ENCODE measurements around the gene DGCR2.
"Not testable (repeated sequence)": the region's sequence is repeated elsewhere in the genome, so short reads cannot be mapped to it uniquely, and the experiment has no call there.

The DGCR2 gene

GRCh38 chr22:19105867-19106802, 16.1 kb downstream of the DGCR2 start:
- no peak for DNase-seq

- DNase-seq: no peak
These were observed 16.8 kb downstream of the DGCR2 start for GRCh38 chr22:19105456-19105855.

- no peak for DNase-seq
These were observed 18.1 kb downstream of the DGCR2 start for GRCh38 chr22:19103880-19104821.

GRCh38 chr22:19098157-19098556, 24.1 kb downstream of the DGCR2 start:
- peak; percentile 51 for DNase-seq

DNA sequence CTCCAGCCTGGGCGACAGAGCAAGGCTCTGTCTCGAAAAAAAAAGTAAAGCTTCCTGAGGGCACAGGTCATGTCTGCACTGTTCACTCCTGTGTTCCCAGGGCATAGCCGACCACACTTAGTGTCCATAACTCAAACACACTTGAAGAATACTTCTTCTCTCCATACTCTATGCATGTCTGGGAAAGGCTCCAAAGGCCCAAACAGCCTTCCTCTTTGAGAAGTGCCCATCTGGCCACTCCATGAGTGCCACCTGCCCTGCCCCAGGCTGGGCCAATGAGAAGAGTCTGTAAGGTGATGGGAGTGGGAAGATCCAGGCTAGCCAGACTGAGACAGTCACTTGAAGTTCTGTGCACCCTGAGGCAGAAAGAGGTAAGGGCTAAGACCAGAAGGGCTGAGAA, 24.7 kb downstream of the DGCR2 start:
- no peak for DNase-seq

- DNase-seq: no peak
These were observed 25.7 kb downstream of the DGCR2 start for GRCh38 chr22:19096555-19096954.

- DNase-seq: no peak
These were observed 27.7 kb downstream of the DGCR2 start for GRCh38 chr22:19094393-19094997.

DNA sequence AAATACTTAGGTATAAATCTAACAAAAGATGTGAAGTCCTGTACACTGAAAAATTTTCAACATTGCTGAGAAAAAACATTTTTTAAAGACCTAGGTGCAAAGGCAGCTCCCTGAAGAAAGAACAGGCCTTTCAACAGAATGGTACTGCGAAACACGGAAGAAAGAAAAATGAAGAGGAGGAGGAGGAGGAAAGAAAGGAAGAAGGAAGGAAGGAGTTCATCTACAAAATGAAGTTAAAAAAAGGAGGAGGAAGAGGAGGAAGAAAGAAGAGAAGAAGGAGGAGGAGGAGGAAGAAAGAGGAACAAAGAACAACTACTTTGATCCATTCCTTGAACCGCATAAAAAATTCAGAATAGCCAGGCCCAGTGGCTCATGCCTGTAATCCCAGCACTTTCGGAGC, 29.5 kb downstream of the DGCR2 start:
- no peak for DNase-seq

DNA sequence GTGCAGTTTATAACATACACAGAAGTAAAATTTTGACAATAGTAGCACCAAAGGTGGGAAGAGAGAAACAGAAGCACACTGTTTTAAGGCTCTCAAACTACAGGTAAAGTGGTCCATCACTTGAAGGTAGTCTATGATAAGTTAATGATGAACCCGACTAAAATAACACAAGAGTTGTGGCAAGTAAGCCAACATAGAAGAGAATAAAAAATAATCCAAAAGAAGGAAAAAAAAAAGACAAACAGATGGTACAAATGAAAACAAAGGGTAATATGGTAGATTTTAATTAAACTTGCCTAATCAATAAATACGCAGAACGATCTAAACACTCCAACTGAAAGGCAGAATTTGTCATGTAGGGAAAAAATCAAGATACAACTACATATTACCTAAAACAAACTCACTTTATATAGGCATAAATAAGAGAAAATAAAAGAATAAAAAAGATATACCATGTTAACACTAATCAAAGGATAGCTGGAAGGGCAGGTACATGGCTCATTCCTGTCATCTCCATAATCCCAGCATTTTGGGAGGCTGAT, 31.6 kb downstream of the DGCR2 start:
- DNase-seq: no peak

- DNase-seq: no peak
These were observed 32.0 kb downstream of the DGCR2 start for GRCh38 chr22:19090183-19090582.

- no peak for DNase-seq
These were observed 33.2 kb downstream of the DGCR2 start for GRCh38 chr22:19088866-19089595.

DNA sequence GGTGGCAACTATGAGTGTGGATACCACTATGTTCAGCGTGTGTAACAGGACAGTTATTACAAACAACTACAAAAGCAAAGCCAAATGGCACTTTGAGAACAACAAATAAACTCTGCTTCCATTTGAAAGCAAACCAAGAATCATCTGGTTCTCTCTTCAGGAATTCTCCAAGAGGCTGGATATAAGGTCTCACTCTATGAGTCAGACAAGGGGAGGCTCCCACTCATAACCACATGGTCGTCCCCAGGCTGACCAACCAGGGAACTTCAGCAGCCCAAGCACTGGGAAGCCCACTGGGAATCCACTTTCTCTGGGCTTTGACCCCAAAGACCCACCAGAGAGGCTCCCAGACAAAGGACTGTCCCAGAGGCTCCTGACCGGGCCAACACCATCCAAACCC, 35.3 kb downstream of the DGCR2 start:
- no peak for DNase-seq

GRCh38 chr22:19086417-19086816, 35.8 kb downstream of the DGCR2 start:
- DNase-seq: no peak

DNA sequence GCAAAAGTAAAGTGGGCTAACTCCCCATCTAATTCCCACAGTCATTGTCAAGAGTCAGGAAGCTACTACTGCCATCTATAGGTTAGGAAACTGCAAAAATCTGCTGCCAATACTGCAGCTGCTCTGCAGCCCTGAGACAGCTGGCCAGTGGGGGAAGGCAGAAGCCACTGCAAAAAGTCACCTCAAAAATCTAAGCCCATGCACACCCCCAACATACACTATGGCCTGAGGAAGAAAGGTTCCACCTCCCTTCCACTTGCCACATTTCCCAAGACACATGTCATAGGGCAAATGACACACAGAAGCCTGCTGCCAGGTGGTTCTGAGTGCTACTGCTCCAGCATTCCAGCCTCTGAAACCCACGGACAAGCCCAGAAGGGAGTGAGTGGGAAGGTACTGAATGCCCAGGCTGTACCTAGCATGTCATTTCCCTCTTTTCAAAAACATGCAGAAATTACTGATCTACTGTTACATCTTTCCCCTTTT, 36.9 kb downstream of the DGCR2 start:
- peak; percentile 58 for DNase-seq

- DNase-seq: not testable (repeated sequence)
These were observed 37.6 kb downstream of the DGCR2 start for GRCh38 chr22:19084586-19084985.

DNA sequence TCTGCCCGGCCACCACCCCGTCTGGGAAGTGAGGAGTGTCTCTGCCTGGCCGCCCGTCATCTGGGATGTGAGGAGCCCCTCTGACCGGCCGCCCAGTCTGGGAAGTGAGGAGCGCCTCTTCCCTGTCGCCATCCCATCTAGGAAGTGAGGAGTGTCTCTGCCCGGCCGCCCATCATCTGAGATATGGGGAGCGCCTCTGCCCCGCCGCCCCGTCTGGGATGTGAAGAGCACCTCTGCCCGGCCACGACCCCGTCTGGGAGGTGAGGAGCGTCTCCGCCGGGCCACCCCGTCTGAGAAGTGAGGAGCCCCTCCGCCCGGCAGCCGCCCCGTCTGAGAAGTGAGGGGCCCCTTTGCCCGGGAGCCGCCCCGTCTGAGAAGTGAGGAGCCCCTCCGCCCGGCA, 38.1 kb downstream of the DGCR2 start:
- not testable (repeated sequence) for DNase-seq

DNA sequence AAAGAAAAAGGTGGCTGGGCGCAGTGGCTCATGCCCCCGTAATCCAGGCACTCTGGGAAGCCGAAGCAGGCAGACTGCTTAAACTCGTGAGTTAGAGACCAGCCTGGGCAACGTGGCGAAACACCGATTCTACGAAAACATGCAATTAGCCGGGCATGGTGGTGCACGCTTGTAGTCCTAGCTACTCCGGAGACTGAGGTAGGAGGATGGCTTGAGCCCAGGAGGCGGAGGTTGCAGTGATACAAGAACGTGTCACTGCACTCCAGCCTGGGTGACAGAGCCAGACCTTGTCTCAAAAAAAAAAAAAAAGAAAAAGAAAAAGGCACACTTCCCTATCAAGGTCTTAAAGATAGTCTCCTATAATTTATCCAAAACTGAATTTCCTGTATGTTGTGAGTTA, 39.4 kb downstream of the DGCR2 start:
- DNase-seq: no peak

DNA sequence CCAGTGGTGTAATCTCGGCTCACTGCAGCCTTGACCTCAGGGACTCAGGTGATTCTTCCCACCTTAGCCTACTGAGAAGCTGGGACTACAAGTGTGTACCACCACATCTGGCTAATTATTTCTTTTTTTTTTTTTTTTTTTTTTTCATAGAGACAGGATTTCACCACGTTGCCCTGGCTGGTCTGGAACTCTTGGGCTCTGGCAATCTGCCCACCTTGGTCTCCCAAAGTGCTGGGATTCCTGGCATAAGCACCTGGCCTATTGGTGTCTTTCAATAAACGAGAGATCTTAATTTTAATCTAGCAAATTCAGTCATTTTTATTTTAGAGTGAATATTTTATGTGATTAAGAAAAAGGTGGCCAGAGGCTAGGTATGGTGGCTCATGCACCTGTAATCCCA, 40.1 kb downstream of the DGCR2 start:
- no peak for DNase-seq

DNA sequence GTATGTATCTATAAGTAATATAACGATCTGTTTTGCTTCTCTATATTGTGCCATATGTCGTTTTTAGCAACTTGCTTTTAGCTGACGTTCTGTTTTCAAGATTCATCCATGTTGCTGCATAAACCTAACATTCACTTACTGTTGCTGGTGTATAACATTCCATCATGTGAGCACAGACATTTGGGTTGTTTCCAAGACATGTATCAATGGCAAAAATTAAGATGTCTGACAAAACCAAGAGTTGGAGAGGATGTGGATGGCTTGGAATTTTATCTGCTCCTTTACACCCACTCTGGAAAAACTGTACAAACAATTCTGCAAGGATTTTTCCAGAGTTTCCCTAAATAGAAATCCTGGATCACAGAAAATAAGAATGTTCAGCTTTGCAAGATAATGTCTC, 40.9 kb downstream of the DGCR2 start:
- DNase-seq: no peak

DNA sequence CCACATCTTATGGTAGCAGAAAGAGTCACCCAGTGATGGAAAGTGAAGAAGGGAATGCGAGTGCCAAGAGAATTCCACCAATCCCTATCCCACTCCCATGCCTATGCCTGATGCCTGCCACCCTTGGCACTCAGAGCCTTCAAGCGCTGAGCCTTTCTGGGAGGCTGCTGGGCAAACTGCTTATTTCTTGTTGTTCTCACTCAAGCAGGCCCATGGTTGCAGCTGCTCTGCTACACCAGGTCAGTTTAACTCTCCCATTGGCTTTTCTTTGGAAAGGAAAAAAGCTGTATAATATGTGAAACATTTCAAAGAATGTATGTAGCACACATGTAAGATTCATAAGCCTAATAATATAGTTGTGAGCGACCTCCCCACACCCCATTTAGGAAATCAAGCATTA, 41.4 kb downstream of the DGCR2 start:
- no peak for DNase-seq

GRCh38 chr22:19079691-19080090, 42.5 kb downstream of the DGCR2 start:
- no peak for DNase-seq

- DNase-seq: no peak
These were observed 46.8 kb downstream of the DGCR2 start for GRCh38 chr22:19075404-19075803.
